WTC11 (cell line): ENCODE data around the gene AR.

ENCODE experiments used
- AR ChIP-seq: fragments of 250-450 bp; sonication (Bioruptor Pico); IDR thresholded peaks from 2 replicates; pipeline ENCODE4 v1.9.0; 2021; ENCODE audit warnings: mild to moderate bottlenecking
- ATF6 ChIP-seq: sonication (generic); formaldehyde crosslinking; IDR thresholded peaks from 2 replicates; pipeline ENCODE4 v1.8.1; 2023; ENCODE audit warnings: mild to moderate bottlenecking, missing genetic modification reagents
- CTCF ChIP-seq: fragments of 200-600 bp; IDR thresholded peaks from 2 replicates; pipeline ENCODE4 v1.8.0; 2022; ENCODE audit warnings: antibody characterized with exemption
- FOXP4 ChIP-seq: sonication (generic); formaldehyde crosslinking; IDR thresholded peaks from 2 replicates; pipeline ENCODE4 v1.8.0; 2022; ENCODE audit warnings: mild to moderate bottlenecking, missing genetic modification reagents
- IRF2 ChIP-seq: sonication (generic); formaldehyde crosslinking; IDR thresholded peaks from 2 replicates; pipeline ENCODE4 v1.8.0; 2022; ENCODE audit warnings: low read depth, missing genetic modification reagents, borderline replicate concordance
- MAX ChIP-seq: sonication (generic); formaldehyde crosslinking; IDR thresholded peaks from 2 replicates; pipeline ENCODE4 v1.8.0; 2022; ENCODE audit warnings: mild to moderate bottlenecking, missing genetic modification reagents
- NR2C2 ChIP-seq: sonication (generic); formaldehyde crosslinking; IDR thresholded peaks from 2 replicates; pipeline ENCODE4 v1.8.0; 2022; ENCODE audit warnings: mild to moderate bottlenecking, missing genetic modification reagents
- PREB ChIP-seq: sonication (generic); formaldehyde crosslinking; IDR thresholded peaks from 2 replicates; pipeline ENCODE4 v1.8.1; 2022; ENCODE audit warnings: mild to moderate bottlenecking, missing genetic modification reagents, moderate library complexity, borderline replicate concordance
- STAT6 ChIP-seq: sonication (generic); formaldehyde crosslinking; conservative IDR thresholded peaks from 2 replicates; pipeline ENCODE4 v1.8.1; 2023; ENCODE audit warnings: mild to moderate bottlenecking, low read depth, missing genetic modification reagents, moderate library complexity
- TEAD4 ChIP-seq: sonication (generic); formaldehyde crosslinking; IDR thresholded peaks from 2 replicates; pipeline ENCODE4 v1.8.0; 2022; ENCODE audit warnings: mild to moderate bottlenecking, missing genetic modification reagents
- ZBTB21 ChIP-seq: sonication (generic); formaldehyde crosslinking; IDR thresholded peaks from 2 replicates; pipeline ENCODE4 v1.8.1; 2023; ENCODE audit warnings: mild to moderate bottlenecking, missing genetic modification reagents, borderline replicate concordance
- ZNF423 ChIP-seq: fragments of 250-450 bp; sonication (Bioruptor Pico); IDR thresholded peaks from 2 replicates; pipeline ENCODE4 v2.1.2; 2022; ENCODE audit warnings: mild to moderate bottlenecking, moderate library complexity
- TF ChIP-seq, protein P1 (sequence below): sonication (generic); formaldehyde crosslinking; IDR thresholded peaks from 2 replicates; pipeline ENCODE4 v1.8.1; 2022; ENCODE audit warnings: low read depth, missing genetic modification reagents, borderline replicate concordance
- TF ChIP-seq, protein P2 (sequence below): sonication (generic); formaldehyde crosslinking; IDR thresholded peaks from 2 replicates; pipeline ENCODE4 v1.8.1; 2022; ENCODE audit warnings: low read depth, mild to moderate bottlenecking, moderate library complexity, missing genetic modification reagents, borderline replicate concordance

- TF ChIP-seq, protein P1, sequence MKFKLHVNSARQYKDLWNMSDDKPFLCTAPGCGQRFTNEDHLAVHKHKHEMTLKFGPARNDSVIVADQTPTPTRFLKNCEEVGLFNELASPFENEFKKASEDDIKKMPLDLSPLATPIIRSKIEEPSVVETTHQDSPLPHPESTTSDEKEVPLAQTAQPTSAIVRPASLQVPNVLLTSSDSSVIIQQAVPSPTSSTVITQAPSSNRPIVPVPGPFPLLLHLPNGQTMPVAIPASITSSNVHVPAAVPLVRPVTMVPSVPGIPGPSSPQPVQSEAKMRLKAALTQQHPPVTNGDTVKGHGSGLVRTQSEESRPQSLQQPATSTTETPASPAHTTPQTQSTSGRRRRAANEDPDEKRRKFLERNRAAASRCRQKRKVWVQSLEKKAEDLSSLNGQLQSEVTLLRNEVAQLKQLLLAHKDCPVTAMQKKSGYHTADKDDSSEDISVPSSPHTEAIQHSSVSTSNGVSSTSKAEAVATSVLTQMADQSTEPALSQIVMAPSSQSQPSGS = no peak
- TF ChIP-seq CTCF (no peak), MAX (CRISPR knock-in tag) (no peak), IRF2 (CRISPR knock-in tag) (no peak), PREB (no peak), NR2C2 (CRISPR knock-in tag) (no peak), AR (CRISPR knock-in tag) (no peak), ATF6 (CRISPR knock-in tag) (no peak), ZNF423 (CRISPR knock-in tag) (no peak), ZBTB21 (no peak), TEAD4 (no peak), FOXP4 (CRISPR knock-in tag) (no peak), STAT6 (CRISPR knock-in tag) (no peak)
- TF ChIP-seq, protein P2, sequence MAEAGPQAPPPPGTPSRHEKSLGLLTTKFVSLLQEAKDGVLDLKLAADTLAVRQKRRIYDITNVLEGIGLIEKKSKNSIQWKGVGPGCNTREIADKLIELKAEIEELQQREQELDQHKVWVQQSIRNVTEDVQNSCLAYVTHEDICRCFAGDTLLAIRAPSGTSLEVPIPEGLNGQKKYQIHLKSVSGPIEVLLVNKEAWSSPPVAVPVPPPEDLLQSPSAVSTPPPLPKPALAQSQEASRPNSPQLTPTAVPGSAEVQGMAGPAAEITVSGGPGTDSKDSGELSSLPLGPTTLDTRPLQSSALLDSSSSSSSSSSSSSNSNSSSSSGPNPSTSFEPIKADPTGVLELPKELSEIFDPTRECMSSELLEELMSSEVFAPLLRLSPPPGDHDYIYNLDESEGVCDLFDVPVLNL (CRISPR knock-in tag) = no peak
Measured at GRCh38 chrX:67545893-67546495, 2.2 kb downstream of the AR start.
